HG02981 (cell line): ENCODE data around the gene IGSF23.
"Not testable (repeated sequence)": the region's sequence is repeated elsewhere in the genome, so short reads cannot be mapped to it uniquely, and the experiment has no call there.

Experiments
- ATAC-seq: cut with Tn5 transposase; IDR thresholded peaks from one replicate; pipeline ENCODE4 v1.9.1; 2021; ENCODE audit warnings: mild to moderate bottlenecking, moderate library complexity; ENCODE audit not compliant: unreplicated experiment

Gene IGSF23

GRCh38 chr19:44609219-44609618 lies 4.1 kb upstream of the IGSF23 start:
- no peak for ATAC-seq

DNA sequence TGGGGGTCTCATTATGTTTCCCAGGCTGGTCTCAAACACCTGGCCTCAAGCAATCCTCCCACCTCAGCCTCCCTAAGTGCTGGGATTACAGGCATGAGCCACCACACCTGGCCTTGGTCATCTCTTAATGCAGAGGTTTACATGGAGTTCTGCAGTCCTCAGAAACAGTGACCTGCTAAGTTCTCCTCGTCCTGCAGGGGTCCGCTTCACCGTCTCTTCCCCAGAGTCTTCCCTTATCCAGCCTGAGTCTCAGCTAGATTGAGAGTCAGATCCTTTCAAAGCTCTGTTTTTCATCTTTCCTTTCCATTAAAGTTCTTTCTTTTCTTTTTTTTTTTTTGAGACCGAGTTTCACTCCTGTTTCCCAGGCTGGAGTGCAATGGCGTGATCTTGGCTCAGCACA lies 2.9 kb upstream of the IGSF23 start:
- not testable (repeated sequence) for ATAC-seq

- no peak for ATAC-seq
These were observed 1.5 kb upstream of the IGSF23 start for GRCh38 chr19:44611812-44612295.

GRCh38 chr19:44614313-44614712 lies 950 bp downstream of the IGSF23 start:
- ATAC-seq = no peak

DNA sequence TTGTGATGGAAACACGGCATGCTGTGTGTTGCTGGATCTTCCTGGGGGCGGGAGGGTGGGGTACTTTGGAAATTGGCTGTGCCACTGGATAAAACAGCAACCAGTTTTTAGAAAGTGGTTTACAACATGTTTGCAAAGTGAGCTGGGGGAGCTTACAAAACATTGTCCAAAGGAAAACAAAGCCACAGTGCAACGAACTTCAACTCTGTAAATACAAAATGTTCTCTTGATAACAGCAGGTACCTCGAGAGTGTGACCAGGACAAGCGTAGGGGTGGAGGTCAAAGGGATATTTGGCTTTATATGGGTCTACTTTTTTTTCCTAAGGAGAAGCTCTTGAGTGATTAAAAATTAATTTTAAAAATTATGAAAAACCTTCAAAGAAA lies 2.5 kb downstream of the IGSF23 start:
- ATAC-seq = no peak

DNA sequence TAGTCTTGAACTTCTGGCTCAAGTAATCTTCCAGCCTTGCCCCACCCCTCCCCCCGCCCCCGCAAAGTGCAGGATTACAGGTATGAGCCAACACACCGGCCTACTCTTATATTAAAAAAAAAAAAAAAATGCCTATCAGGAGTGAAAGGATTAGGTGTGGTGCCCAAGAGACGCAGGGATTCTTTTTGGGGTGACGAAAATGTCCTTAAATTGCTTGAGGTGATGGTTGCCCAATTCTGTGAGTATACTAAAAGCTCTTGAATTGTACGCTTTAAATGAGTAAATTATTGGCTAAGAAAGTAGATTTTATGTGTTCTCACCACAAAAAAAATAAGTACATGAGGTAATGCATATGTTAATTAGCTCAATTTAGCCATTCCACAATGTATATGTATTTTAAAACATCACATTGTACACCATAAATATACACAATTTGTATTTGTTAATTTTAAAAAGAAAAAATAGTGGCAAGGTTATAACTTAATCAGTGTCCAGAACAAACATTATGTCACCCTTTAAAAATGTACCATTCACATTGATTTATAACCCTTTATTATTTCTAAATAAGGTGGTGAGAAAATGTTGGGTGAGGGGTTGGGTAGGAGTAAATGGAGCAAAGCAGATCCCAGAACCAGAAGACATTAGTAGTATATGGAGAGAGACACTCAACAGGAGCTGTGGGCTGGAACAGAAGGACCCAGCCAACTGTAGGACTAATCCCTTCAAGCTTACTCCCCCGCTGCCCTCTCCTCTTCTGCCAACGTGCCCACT lies 3.9 kb downstream of the IGSF23 start:
- ATAC-seq = no peak

GRCh38 chr19:44618640-44619357 lies 5.4 kb downstream of the IGSF23 start:
- ATAC-seq = no peak

GRCh38 chr19:44620667-44621066 lies 7.3 kb downstream of the IGSF23 start:
- ATAC-seq = no peak

DNA sequence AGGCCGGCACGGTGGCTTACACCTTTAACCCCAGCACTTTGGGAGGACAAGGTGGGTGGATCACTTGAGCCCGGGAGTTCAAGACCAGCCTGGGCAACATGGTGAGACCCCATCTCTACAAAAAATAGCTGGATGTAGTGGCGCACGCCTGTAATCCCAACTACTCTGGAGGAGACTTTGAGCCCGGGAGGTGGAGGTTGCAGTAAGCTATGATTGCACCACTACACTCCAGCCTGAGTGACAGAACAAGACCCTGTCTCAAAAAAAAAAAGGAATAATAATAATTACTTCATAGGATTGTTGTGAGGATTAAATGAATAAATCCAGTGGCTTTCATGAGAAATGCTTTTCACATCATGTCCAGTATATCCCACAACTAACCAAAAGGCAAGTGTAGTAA lies 8.0 kb downstream of the IGSF23 start:
- ATAC-seq = no peak

DNA sequence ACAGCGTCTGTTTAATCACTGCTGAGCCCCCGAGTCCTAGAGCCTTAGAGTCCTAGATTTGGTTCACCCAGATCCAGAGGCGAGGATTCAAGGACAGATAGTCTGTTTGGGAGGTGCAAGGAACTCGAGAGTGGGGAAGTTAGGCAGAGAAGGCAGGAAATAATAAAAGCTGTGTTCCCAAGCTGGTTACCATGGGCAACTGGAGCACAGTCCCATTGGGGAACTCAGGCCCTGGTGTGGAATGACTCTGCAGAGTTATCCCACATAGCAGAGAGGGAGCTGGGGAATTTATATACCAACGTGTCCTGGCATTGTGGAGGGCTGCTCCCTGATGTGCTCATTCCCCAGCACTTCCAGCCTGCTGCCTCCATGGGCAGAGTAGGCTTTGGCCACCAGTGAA lies 9.7 kb downstream of the IGSF23 start:
- ATAC-seq = no peak

- no peak for ATAC-seq
These were observed 10.3 kb downstream of the IGSF23 start for GRCh38 chr19:44623626-44624025.

- no peak for ATAC-seq
These were observed 11.5 kb downstream of the IGSF23 start for GRCh38 chr19:44624840-44625354.

DNA sequence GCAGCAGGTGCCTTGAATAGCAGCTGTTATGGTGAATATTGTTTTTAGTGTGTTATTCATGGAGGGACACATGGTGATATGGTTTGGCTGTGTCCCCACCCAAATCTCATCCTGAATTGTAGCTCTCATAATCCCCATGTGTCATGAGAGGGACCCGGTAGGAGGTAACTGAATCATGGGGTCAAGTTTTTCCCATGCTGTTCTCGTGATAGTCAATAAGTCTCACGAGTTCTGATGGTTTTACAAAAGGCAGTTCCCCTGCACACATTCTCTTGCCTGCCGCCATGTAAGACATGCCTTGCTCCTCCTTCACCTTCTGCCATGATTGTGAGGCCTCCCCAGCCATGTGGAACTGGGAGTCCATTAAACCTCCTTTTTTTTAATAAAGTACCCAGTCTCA lies 12.3 kb downstream of the IGSF23 start:
- ATAC-seq = not testable (repeated sequence)

- no peak for ATAC-seq
These were observed 12.8 kb downstream of the IGSF23 start for GRCh38 chr19:44626048-44626624.

DNA sequence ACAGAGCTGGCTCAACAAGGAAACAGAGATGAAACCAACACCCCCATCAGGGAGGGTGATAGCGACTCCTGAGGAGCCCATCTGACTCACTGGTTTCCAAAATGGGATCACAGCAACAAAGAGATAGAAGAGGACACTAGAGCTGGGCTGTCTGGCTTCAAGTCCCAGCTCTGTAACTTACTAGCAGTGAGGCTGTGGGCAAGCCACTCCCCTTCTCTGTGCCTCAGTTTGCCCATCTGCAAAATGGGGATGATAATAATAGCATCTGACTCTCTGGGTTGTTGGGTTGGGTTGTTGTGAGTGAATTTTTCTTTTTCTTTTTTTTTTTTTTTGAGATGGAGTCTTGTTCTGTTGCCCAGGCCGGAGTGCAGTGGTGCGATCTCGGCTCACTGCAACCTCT lies 14.3 kb downstream of the IGSF23 start:
- ATAC-seq = no peak

GRCh38 chr19:44628793-44629192 lies 15.4 kb downstream of the IGSF23 start:
- ATAC-seq = no peak

DNA sequence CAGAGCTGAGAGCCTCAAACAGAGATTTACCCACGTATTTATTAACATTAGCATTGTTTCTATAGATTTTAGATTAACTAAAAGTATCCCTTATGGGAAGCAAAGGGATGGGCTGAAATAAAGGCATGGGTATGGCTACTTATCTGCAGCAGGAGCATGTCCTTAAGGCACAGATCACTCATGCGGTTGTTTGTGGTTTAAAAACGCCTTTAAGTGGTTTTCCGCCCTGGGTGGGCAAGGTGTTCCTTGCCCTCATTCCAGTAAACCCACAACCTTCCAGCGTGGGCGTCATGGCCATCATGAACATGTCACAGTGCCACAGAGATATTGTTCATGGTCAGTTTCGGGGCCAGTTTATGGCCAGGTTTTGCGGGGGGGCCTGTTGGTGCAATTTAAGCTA lies 18.2 kb downstream of the IGSF23 start:
- ATAC-seq = not testable (repeated sequence)

GRCh38 chr19:44634058-44634457 lies 20.7 kb downstream of the IGSF23 start:
- ATAC-seq = not testable (repeated sequence)

DNA sequence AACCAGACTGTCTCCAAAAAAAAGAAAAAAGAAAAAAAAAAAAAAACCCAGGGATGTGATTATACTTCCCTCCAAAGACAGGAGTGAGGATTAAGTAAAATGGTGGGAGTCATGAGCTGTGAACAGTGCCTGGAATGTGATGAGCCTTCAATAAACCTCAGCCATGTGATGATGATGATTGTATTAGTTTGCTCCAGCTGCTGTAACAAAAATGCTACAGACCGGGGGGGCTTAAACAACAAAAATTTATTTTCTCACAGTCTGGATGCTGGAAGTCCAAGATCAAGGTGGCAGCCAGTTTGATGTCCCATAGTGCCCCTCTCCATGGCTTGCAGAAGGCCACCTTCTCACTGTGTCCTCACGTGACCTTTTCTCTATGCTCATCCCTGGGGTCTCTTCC lies 21.4 kb downstream of the IGSF23 start:
- ATAC-seq = no peak

GRCh38 chr19:44635581-44636438 lies 22.4 kb downstream of the IGSF23 start:
- no peak for ATAC-seq
